Airway epithelial cell (primary cell): ENCODE results near the gene OR8J1. TPM values are rescaled to one million over a fixed set of nuclear protein-coding genes. Genes with fewer than 3 reads are reported as not detected.

Experiments
- total RNA-seq: library from RNA; depleted of rRNA; stranded (reverse); fragments of >200 nt; gene quantifications from 2 replicates; pipeline ENCODE4 v1.2.3, GENCODE V29; 2015

Gene OR8J1, protein sequence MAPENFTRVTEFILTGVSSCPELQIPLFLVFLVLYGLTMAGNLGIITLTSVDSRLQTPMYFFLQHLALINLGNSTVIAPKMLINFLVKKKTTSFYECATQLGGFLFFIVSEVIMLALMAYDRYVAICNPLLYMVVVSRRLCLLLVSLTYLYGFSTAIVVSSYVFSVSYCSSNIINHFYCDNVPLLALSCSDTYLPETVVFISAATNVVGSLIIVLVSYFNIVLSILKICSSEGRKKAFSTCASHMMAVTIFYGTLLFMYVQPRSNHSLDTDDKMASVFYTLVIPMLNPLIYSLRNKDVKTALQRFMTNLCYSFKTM
- not detected in 2 replicates for total RNA-seq

DNA sequence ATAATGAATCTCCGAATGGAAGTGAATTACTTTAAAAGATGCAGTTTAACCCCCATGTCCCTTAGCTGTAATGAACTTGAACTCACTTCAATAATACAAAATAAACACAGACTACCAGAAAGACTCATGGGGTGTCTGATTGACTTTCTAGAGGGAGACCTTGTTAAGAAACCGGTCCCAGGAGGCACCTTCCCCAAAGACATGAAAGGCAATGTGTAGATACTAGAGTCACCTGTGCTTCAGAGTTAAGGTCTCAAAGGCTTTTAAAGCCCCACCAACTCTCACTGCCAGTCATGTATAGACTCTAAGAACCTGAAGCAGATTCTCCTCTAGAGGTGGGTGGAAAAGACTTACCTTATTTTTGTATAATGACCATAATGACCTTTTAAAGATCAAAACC is at the start of gene OR8J1:
Gene OR8J1 (plus strand): TSS at position 301 of the 400 bp plus-strand sequence. CDS start 5,956 bp downstream, outside the sequence.

DNA sequence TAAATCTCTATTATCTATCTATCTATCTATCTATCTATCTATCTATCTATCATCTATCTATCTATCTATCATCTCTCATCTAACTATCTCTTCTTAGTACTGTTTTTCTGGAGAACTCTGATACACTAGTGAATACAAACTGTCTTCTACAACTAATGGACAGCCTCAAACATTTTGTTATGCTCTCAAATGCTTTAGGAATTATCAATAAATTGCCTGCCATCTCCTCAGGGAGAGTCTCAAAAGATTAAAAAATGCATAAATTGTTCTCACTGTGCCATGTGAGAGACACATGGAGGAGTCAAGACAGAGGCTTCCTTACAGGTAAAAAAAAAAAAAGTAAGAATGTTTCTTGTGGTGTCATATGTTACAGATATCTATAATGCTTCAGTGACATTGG is 39.2 kb upstream of the OR8J1 start, which contains the start of gene OR8K3:
Gene OR8K3 (plus strand): TSS at position 301 of the 400 bp plus-strand sequence. CDS start 3,163 bp downstream, outside the sequence.

DNA sequence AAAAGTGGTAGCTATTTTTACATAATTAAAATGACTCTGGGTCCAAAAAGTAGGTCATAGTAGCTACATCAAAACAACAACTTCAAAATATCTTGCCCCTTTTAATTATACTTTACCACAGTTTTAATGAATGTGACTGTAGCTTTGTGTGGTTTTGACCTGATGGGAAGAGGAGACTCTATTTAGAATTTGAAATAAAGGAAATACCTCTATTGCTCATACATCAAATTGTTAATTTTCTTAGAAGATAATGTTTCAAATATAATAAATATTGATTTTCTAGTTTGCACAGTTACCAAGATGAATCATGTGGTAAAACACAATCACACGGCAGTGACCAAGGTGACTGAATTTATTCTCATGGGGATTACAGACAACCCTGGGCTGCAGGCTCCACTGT is 8.4 kb upstream of the OR8J1 start, which contains the start of gene OR8K1:
Gene OR8K1 (plus strand): TSS at position 301 of the 400 bp plus-strand sequence. CDS start 0 bp downstream, at position 301.

DNA sequence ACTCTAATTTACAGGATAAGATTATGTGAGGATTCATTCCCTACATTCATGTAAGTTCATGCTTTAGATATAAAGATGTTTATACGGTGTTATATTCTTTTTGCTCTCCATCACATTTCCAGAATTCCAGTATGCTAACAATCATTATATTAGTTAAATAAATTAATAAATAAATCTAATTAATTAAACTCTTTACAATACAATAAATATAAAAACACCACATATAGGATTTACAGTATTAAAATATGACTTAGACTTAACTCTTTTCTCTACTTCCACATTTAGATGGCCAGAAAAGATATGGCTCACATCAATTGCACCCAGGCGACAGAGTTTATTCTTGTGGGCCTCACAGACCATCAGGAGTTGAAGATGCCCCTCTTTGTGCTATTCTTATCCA is 21.2 kb downstream of the OR8J1 start, which contains the start of gene OR8U1:
Gene OR8U1 (plus strand): TSS at position 301 of the 400 bp plus-strand sequence. CDS start 0 bp downstream, at position 301.

Other genes with a start within 250 kb of the OR8J1 start
- not detected in 2 replicates for gene OR8H3, start 231.9 kb upstream of the OR8J1 start, total RNA-seq
- gene OR8J3, start 214.1 kb upstream of the OR8J1 start, total RNA-seq = not detected in 2 replicates
- gene OR8K5, start 194.0 kb upstream of the OR8J1 start, total RNA-seq = not detected in 2 replicates
- gene OR5J2, start 177.7 kb upstream of the OR8J1 start, total RNA-seq = not detected in 2 replicates
- gene OR5T2, start 120.0 kb upstream of the OR8J1 start, total RNA-seq = not detected in 2 replicates
- not detected in 2 replicates for gene OR5T3, start 102.0 kb upstream of the OR8J1 start, total RNA-seq
- not detected in 2 replicates for gene OR5T1, start 80.1 kb upstream of the OR8J1 start, total RNA-seq
- gene OR8H1, start 62.0 kb upstream of the OR8J1 start, total RNA-seq = not detected in 2 replicates
- not detected in 2 replicates for gene OR8K3, start 39.1 kb upstream of the OR8J1 start, total RNA-seq
- gene OR8K1, start 8.3 kb upstream of the OR8J1 start, total RNA-seq = not detected in 2 replicates
- gene OR8U1, start 21.3 kb downstream of the OR8J1 start, total RNA-seq = not detected in 2 replicates
- not detected in 2 replicates for gene OR5AL1, start 58.4 kb downstream of the OR8J1 start, total RNA-seq
- not detected in 2 replicates for gene OR5M3, start 119.1 kb downstream of the OR8J1 start, total RNA-seq
- gene OR5M8, start 137.1 kb downstream of the OR8J1 start, total RNA-seq = not detected in 2 replicates
- not detected in 2 replicates for gene OR5M11, start 189.0 kb downstream of the OR8J1 start, total RNA-seq
- gene OR5M10, start 223.4 kb downstream of the OR8J1 start, total RNA-seq = not detected in 2 replicates